ENCODE results near the gene EHMT1. TPM values are rescaled to one million over a fixed set of nuclear protein-coding genes. Genes with fewer than 3 reads are reported as not detected.
"Not testable (repeated sequence)": the region's sequence is repeated elsewhere in the genome, so short reads cannot be mapped to it uniquely, and the experiment has no call there.

Gene EHMT1
- polyA plus RNA-seq, 10 donors, result 35.8 to 56.6 (median 46.2) TPM

GRCh38 chr9:137804908-137805630 is 186.3 kb downstream of the EHMT1 start:
- no peak for DNase-seq

- DNase-seq, result no peak
Observed at GRCh38 chr9:137807721-137808703, 189.2 kb downstream of the EHMT1 start.

- no peak for DNase-seq
Observed at GRCh38 chr9:137809040-137809576, 190.3 kb downstream of the EHMT1 start.

- not testable (repeated sequence) for DNase-seq
Observed at GRCh38 chr9:137809726-137810450, 191.1 kb downstream of the EHMT1 start.

- DNase-seq, result peak in 1 of 3 donors; percentile 17
Observed at GRCh38 chr9:137811283-137811870, 192.6 kb downstream of the EHMT1 start.

GRCh38 chr9:137812356-137813023 is 193.7 kb downstream of the EHMT1 start:
- DNase-seq, result no peak

- no peak for DNase-seq
Observed at GRCh38 chr9:137813167-137813566, 194.4 kb downstream of the EHMT1 start.

GRCh38 chr9:137813651-137814415 is 195.0 kb downstream of the EHMT1 start:
- DNase-seq, result no peak

GRCh38 chr9:137814436-137814835 is 195.6 kb downstream of the EHMT1 start:
- DNase-seq, result no peak

GRCh38 chr9:137814841-137815240 is 196.0 kb downstream of the EHMT1 start:
- DNase-seq, result no peak

- no peak for DNase-seq
Observed at GRCh38 chr9:137815256-137816255, 196.8 kb downstream of the EHMT1 start.

- DNase-seq, result no peak
Observed at GRCh38 chr9:137816531-137817235, 197.9 kb downstream of the EHMT1 start.

GRCh38 chr9:137817236-137818200 is 198.7 kb downstream of the EHMT1 start:
- DNase-seq, result no peak

- no peak for DNase-seq
Observed at GRCh38 chr9:137818286-137818685, 199.5 kb downstream of the EHMT1 start.

- DNase-seq, result no peak
Observed at GRCh38 chr9:137820161-137820855, 201.5 kb downstream of the EHMT1 start.

Data from muscle of back (tissue), 11 donors.